ENCODE results near the gene AP3S1. TPM values are rescaled to one million over a fixed set of nuclear protein-coding genes. Genes with fewer than 3 reads are reported as not detected.

AP3S1 gene
- total and polyA plus RNA-seq, 12 donors: 38.7 to 127 (median 72.9) TPM

DNA sequence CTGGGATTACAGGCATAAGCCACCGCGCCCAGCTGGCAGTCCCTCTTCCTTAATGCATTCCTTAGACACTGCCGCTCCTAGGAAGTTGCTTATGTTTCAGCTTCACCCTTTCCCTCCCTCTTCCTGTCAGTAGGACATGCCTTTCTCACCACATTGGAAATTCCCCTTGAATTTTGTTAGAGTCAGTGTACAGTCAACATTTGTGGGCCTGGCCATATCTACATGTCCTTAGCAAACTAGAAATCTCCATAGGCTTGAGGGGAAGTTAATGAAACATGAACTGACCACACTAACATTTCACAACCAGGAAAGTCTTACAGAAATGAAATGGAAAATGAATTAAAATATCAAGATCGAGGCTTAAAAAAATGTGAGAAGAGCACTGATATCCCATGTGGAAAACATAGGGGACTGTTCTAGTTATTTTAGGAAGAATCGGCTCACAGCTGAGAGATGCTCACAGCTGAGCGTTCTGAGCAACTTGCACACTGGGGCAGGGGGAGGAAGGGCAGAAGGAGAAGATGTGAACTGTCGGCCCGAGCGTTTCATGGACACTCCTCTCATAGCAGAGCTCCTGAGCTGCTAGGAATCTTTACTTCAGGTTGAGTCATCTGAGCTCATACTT lies 99.4 kb downstream of the AP3S1 start:
- H3K27me3 ChIP-seq: no peaks in the 10 kb centered on the region
- no peaks in the 10 kb centered on the region for H3K4me1 ChIP-seq (replicated peaks in 1 of 2)
- no peak overlapping the region for H3K4me3 ChIP-seq
- no peak overlapping the region for H3K27ac ChIP-seq
- TF ChIP-seq, protein P1, sequence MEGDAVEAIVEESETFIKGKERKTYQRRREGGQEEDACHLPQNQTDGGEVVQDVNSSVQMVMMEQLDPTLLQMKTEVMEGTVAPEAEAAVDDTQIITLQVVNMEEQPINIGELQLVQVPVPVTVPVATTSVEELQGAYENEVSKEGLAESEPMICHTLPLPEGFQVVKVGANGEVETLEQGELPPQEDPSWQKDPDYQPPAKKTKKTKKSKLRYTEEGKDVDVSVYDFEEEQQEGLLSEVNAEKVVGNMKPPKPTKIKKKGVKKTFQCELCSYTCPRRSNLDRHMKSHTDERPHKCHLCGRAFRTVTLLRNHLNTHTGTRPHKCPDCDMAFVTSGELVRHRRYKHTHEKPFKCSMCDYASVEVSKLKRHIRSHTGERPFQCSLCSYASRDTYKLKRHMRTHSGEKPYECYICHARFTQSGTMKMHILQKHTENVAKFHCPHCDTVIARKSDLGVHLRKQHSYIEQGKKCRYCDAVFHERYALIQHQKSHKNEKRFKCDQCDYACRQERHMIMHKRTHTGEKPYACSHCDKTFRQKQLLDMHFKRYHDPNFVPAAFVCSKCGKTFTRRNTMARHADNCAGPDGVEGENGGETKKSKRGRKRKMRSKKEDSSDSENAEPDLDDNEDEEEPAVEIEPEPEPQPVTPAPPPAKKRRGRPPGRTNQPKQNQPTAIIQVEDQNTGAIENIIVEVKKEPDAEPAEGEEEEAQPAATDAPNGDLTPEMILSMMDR (IDR thresholded peaks at IDR 0.05): no peak
- no peak for TF ChIP-seq POLR2A (IDR thresholded peaks at IDR 0.05)
- no peak for DNase-seq
- intact Hi-C loops (cut with DNase I): no loop called here
- H3K9me3 ChIP-seq (replicated peaks in 1 of 3): no peaks in the 10 kb centered on the region
- WGBS, 4 donors: 86 to 88% (median 87%) methylated on average over 9 of the region's 9 CpGs
- no peaks in the 10 kb centered on the region for H3K36me3 ChIP-seq (replicated peaks in 1 of 2)

DNA sequence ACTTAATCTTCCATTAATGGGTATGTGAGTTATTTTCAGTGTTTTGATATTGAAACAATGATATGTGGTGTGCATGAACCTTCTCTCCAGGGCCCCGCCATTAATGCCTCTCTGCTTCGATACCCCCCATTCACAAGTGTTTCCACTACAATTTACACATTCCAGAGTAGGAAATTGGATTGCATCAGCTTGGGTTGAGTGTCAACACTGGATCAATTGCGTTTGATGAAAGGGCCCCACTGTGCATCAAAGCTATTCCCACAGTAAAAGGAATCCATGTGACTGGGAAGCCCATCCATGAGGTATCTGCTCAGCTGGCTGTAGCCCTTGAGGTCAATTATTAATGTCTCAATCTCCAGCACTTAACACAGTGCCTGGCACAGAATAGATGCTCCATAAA lies 102.8 kb downstream of the AP3S1 start:
- intact Hi-C loops (cut with DNase I): no loop called here
- TF ChIP-seq POLR2A (IDR thresholded peaks at IDR 0.05): no peak
- TF ChIP-seq, protein P1 (IDR thresholded peaks at IDR 0.05): no peak
- 87 to 93% (median 90%) methylated on average over 3 of the region's 3 CpGs for WGBS, 4 donors
- H3K27me3 ChIP-seq: no peaks in the 10 kb centered on the region
- H3K4me1 ChIP-seq (replicated peaks in 1 of 2): no peaks in the 10 kb centered on the region
- H3K36me3 ChIP-seq (replicated peaks in 1 of 2): no peaks in the 10 kb centered on the region
- H3K4me3 ChIP-seq: no peak overlapping the region
- no peak overlapping the region for H3K27ac ChIP-seq
- no peak for DNase-seq
- H3K9me3 ChIP-seq (replicated peaks in 1 of 3): no peaks in the 10 kb centered on the region

DNA sequence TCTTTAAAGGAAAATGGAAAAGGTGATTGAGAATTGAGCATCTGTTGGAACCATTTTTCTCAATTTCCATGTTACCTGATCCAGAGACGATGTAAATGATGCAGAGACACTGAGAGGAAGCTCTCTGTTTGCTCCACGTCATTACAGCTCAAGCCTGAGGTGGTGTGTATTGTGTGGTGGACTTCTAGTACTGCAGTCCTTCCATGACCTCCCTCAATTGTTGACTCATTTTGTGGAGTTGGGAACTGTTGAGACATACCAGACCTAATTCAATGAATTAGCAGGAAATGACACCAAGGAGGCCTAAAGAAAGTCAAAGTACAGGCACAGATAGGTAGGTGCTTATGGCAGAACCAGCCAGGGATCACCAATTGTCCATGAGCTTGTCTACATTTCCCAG lies 104.9 kb downstream of the AP3S1 start:
- Histone ChIP-seq H3K4me3 (no peak overlapping the region), H3K9me3 (replicated peaks in 1 of 3) (no peaks in the 10 kb centered on the region), H3K4me1 (replicated peaks in 1 of 2) (no peaks in the 10 kb centered on the region), H3K36me3 (replicated peaks in 1 of 2) (no peaks in the 10 kb centered on the region), H3K27me3 (no peaks in the 10 kb centered on the region), H3K27ac (no peak overlapping the region)
- WGBS, 4 donors: 78 to 83% (median 81%) methylated on average over 2 of the region's 2 CpGs
- no peak for TF ChIP-seq POLR2A (IDR thresholded peaks at IDR 0.05)
- TF ChIP-seq, protein P1 (IDR thresholded peaks at IDR 0.05): no peak
- no peak for DNase-seq
- intact Hi-C loops (cut with DNase I): no loop called here

DNA sequence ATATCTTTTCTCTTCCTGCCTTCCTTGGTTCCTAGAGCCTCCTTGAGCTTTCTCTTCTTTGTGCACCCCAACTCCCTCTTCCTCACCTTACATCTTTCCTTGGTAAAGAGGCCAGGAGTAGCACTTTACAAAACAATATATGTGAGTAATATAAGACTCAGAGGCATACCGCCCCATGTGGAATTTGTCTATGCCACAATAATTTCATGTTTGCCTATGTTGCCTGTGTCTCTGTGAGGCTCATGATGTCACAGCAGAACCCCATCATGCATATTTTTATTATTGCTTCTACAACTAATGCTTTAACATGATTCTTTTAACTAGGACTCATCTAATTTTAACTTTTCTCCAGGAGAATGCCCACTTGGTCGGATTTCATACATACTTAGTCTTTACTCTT lies 105.5 kb downstream of the AP3S1 start:
- 81 to 89% (median 84%) methylated on average over 2 of the region's 2 CpGs for WGBS, 4 donors
- Histone ChIP-seq H3K4me3 (no peak overlapping the region), H3K4me1 (replicated peaks in 1 of 2) (no peaks in the 10 kb centered on the region), H3K27me3 (no peaks in the 10 kb centered on the region), H3K27ac (no peak overlapping the region), H3K36me3 (replicated peaks in 1 of 2) (no peaks in the 10 kb centered on the region), H3K9me3 (replicated peaks in 1 of 3) (no peaks in the 10 kb centered on the region)
- intact Hi-C loops (cut with DNase I): no loop called here
- no peak for DNase-seq
- no peak for TF ChIP-seq POLR2A (IDR thresholded peaks at IDR 0.05)
- TF ChIP-seq, protein P1 (IDR thresholded peaks at IDR 0.05): no peak

Measured in adrenal gland (tissue), 12 donors.